GM23338 (cell line): ENCODE measurements around the gene TRAK1.

Experiments used
- CTCF ChIP-seq, 2 experiments: fragments of 200-600 bp in 1 of 2; sonication (generic) in 1 of 2; conservative IDR thresholded peaks; 2 replicates each; pipeline versions ENCODE4 v1.5.1 to v1.6.1; 2016 to 2017; ENCODE audit warnings: antibody characterized with exemption in 2 of 2, low read depth in 2 of 2, mild to moderate bottlenecking in 2 of 2, moderate library complexity in 1 of 2
- EZH2 ChIP-seq: fragments of 200-600 bp; sonication (generic); IDR thresholded peaks from one replicate; pipeline ENCODE4 v1.8.0; 2017; ENCODE audit warnings: antibody characterized with exemption, mild to moderate bottlenecking, low read depth; ENCODE audit not compliant: unreplicated experiment
- EZH2phosphoT487 ChIP-seq: fragments of 200-600 bp; sonication (generic); IDR thresholded peaks from one replicate; pipeline ENCODE4 v1.8.1; 2018; ENCODE audit warnings: antibody characterized with exemption; ENCODE audit not compliant: unreplicated experiment
- JUNB ChIP-seq: IDR thresholded peaks from one replicate; pipeline ENCODE4 v1.6.1; 2016; ENCODE audit warnings: antibody characterized with exemption; ENCODE audit not compliant: unreplicated experiment
- NANOG ChIP-seq: IDR thresholded peaks from 2 replicates; pipeline ENCODE4 v1.6.1; 2016; ENCODE audit warnings: antibody characterized with exemption, borderline replicate concordance
- POLR2AphosphoS5 ChIP-seq: IDR thresholded peaks from 2 replicates; pipeline ENCODE4 v1.6.1; 2016; ENCODE audit warnings: antibody characterized with exemption, low read depth
- REST ChIP-seq: IDR thresholded peaks from one replicate; pipeline ENCODE4 v1.6.1; 2018; ENCODE audit warnings: antibody characterized with exemption; ENCODE audit not compliant: unreplicated experiment

- no peak for TF ChIP-seq REST
- TF ChIP-seq CTCF (conservative IDR thresholded peaks at IDR 0.05; ENCODE audit: low read depth in 2 of 2) = no peak
- no peak for TF ChIP-seq POLR2AphosphoS5
- no peak for TF ChIP-seq EZH2
- TF ChIP-seq NANOG = no peak
- TF ChIP-seq EZH2phosphoT487 = no peak
- no peak for TF ChIP-seq JUNB
Observed at GRCh38 chr3:42129014-42129953, 38.1 kb downstream of the TRAK1 start.
